HG02798 (cell line): ENCODE data around the gene TRIM31.
A peak's percentile ranks its signal among the peaks of the same experiment; 100 is the strongest.

Source experiments
- ATAC-seq: cut with Tn5 transposase; IDR thresholded peaks from one replicate; pipeline ENCODE4 v1.9.1; 2021; ENCODE audit warnings: mild to moderate bottlenecking; ENCODE audit not compliant: unreplicated experiment, poor library complexity

The TRIM31 gene

GRCh38 chr6:30061858-30062458 lies 50.9 kb downstream of the TRIM31 start:
- ATAC-seq, result peak; percentile 8

DNA sequence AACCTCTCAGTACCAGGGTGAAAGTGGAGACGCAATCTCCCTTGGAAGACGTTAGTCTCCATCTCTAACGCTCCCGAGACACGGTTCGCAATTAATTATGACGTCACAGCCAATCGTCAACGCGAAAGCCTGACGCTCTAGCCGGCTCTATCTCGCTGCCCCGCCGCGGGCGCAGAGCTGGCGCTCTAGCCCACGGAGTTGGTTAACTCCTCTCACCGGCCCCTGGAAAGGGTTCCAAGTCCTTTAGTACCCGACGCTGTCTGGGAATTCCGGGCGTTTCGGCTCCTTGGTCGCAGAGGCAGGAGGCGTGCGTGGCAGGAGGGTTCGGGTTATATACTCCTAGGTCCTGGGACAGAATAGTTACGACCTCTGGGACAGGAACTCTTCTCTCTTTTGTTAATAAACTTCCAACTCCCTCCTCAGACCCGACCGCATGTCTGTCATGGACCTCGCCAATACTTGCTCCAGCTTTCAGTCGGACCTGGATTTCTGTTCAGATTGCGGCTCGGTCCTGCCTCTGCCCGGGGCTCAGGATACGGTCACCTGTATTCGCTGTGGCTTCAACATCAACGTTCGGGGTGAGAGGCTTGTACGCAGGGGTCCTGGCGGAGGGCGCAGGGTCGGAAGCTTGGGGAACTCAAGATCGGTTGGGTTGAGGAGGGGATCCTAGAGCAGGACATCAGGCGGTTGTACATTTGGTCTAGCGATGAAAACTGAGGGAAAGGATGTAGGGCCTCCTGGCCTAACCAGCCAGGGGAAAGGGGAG lies 51.6 kb downstream of the TRIM31 start, which contains the start of gene POLR1H:
POLR1H (plus strand) TSS at position 174 of the 766 bp plus-strand sequence; CDS start at position 434, 260 bp downstream.
- ATAC-seq, result peak; percentile 95

GRCh38 chr6:30060606-30061091 lies 52.2 kb downstream of the TRIM31 start:
- ATAC-seq, result peak; percentile 22

DNA sequence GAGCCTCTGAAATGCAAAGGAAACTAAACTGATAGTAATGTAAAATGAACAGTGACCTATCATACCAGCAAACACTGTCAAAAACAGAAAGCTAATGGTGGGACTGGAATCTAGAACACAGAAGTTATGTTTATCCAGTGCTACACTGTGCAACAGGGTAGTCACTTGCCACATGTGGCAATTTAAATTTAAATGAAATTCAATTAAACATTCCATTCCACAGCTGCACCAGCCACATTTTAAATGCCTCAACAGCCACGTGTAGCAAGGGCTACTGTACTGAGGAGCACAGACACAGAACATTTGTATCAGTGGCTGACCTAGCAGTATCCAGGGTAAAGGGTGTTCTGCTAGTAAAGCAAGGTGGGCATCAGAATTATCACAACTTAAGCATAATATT lies 57.4 kb downstream of the TRIM31 start:
- ATAC-seq, result no peak

DNA sequence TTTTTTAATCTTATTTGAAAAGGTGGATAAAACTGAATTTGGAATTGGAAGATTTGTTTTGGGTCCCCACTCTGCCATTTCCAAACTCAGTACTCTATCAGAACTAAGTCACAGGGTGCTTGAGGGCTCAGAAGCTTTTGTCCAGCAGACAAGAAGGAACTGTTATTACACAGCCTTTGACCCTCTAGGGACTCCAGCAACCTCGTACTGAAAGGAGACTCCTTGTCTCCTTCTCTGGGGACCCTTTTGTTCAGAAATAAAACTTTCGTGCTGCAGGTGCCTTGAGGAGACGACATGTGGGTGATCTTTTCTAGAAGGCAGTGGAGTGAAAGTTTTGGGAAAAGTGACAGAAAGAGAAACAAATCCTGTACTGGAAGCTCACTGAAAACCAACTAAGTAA lies 59.2 kb downstream of the TRIM31 start:
- ATAC-seq, result no peak
